ENCODE results near the gene ATP11B.

- TF ChIP-seq ZNF549 (tag by site-specific recombination; IDR thresholded peaks at IDR 0.05) (no peak), CTCF (tag by site-specific recombination; IDR thresholded peaks at IDR 0.05) (no peak), INSM2 (tag by site-specific recombination; IDR thresholded peaks at IDR 0.05) (no peak), ZSCAN30 (tag by site-specific recombination; IDR thresholded peaks at IDR 0.05) (no peak), ZNF830 (tag by site-specific recombination; IDR thresholded peaks at IDR 0.05; ENCODE audit: low read depth) (no peak), ZNF335 (tag by site-specific recombination; conservative IDR thresholded peaks at IDR 0.05) (no peak), ZNF639 (tag by site-specific recombination; IDR thresholded peaks at IDR 0.05) (no peak), ZNF792 (tag by site-specific recombination; IDR thresholded peaks at IDR 0.05) (no peak), TRIM28 (IDR thresholded peaks at IDR 0.05; ENCODE audit: borderline replicate concordance, low read length) (no peak), KLF10 (tag by site-specific recombination; IDR thresholded peaks at IDR 0.05) (no peak), ZBTB7A (tag by site-specific recombination; IDR thresholded peaks at IDR 0.05; ENCODE audit: low read depth) (no peak), REST (tag by site-specific recombination; IDR thresholded peaks at IDR 0.05) (no peak), ZNF248 (tag by site-specific recombination; IDR thresholded peaks at IDR 0.05) (no peak)
These were observed 5.8 kb upstream of the ATP11B start for GRCh38 chr3:182787302-182788036.

Data from HEK293 (cell line).